B cell (primary cell): ENCODE measurements around the gene UQCRH. TPM values are rescaled to one million over a fixed set of nuclear protein-coding genes. Genes with fewer than 3 reads are reported as not detected.

Source experiments
- ATAC-seq: fragments of 200-7000 bp; cut with Tn5 transposase; one replicate; pipeline ENCODE4 v1.10.0; 2021; ENCODE audit warnings: low read depth, mild to moderate bottlenecking, moderate number of reproducible peaks, moderate library complexity
- CTCF ChIA-PET: fragments of 350-600 bp; sonication (Branson Sonifier 250); formaldehyde crosslinking; loops from one replicate; lab custom pipeline; 2021; ENCODE audit warnings: antibody characterized with exemption, inconsistent platforms; lab: Charles Lee
- POLR2A ChIA-PET: fragments of 350-600 bp; sonication (Branson Sonifier 250); formaldehyde crosslinking; loops from one replicate; lab custom pipeline; 2021; ENCODE audit warnings: antibody characterized with exemption; lab: Charles Lee
- DNase-seq: peaks from one replicate; pipeline ENCODE4 v3.0.0; 2013
- H2AFZ ChIP-seq: 2 replicates; pipeline ENCODE4 v1.6.1; 2012; ENCODE audit warnings: mild to moderate bottlenecking, low read depth, low read length; ENCODE audit not compliant: insufficient read depth, poor library complexity, severe bottlenecking
- H3K27ac ChIP-seq, 2 donors: 1 replicate in 1 of 2; 2 replicates in 1 of 2; pipeline ENCODE4 v1.5.1; 2012 to 2013; ENCODE audit warnings: low read length in 2 of 2, mild to moderate bottlenecking in 2 of 2, moderate library complexity in 1 of 2
- H3K27me3 ChIP-seq, 4 experiments: fragments of 200-600 bp in 1 of 4; sonication (generic) in 1 of 4; replicated peaks in 1 of 4; 1 replicate in 2 of 4; 2 replicates in 2 of 4; pipeline versions ENCODE4 v1.6.1 to v1.7.0; 2013 to 2016; ENCODE audit warnings: low read length in 3 of 4, mild to moderate bottlenecking in 2 of 4, mixed read lengths in 1 of 4, moderate library complexity in 1 of 4; ENCODE audit not compliant: insufficient read depth in 4 of 4, control insufficient read depth in 3 of 4; ENCODE audit errors: control extremely low read depth in 1 of 4
- H3K36me3 ChIP-seq, 2 experiments: replicated peaks in 1 of 2; 1 replicate in 1 of 2; 2 replicates in 1 of 2; pipeline versions ENCODE4 v1.6.1 to v1.7.1; 2013; ENCODE audit warnings: low read length in 1 of 2; ENCODE audit not compliant: insufficient read depth in 2 of 2, control insufficient read depth in 1 of 2; ENCODE audit errors: control extremely low read depth in 1 of 2, extremely low read depth in 1 of 2
- H3K4me1 ChIP-seq, 2 donors: fragments of 200-600 bp in 1 of 2; sonication (generic) in 1 of 2; 1 replicate in 1 of 2; 2 replicates in 1 of 2; pipeline versions ENCODE4 v1.5.1 to v1.6.1; 2013 to 2017; ENCODE audit warnings: low read length in 2 of 2; ENCODE audit not compliant: control insufficient read depth in 2 of 2, insufficient read depth in 2 of 2
- H3K4me2 ChIP-seq: replicated peaks from 2 replicates; pipeline ENCODE3; 2012; ENCODE audit warnings: mild to moderate bottlenecking, low read depth, low read length; ENCODE audit not compliant: poor library complexity, severe bottlenecking
- H3K4me3 ChIP-seq, 5 experiments: fragments of 200-600 bp in 1 of 5; sonication (generic) in 1 of 5; 1 replicate in 3 of 5; 2 replicates in 2 of 5; pipeline versions ENCODE4 v1.5.1 to v1.7.0; 2011 to 2016; ENCODE audit warnings: low read length in 4 of 5, mild to moderate bottlenecking in 4 of 5, low read depth in 2 of 5, control low read depth in 1 of 5, moderate library complexity in 1 of 5; ENCODE audit not compliant: insufficient read depth in 1 of 5; ENCODE audit errors: control extremely low read depth in 1 of 5, extremely low read depth in 1 of 5
- H3K79me2 ChIP-seq: fragments of 200-600 bp; sonication (generic); one replicate; pipeline ENCODE4 v1.6.0; 2016; ENCODE audit warnings: low read length; ENCODE audit not compliant: control insufficient read depth, insufficient read depth
- H3K9ac ChIP-seq: fragments of 200-600 bp; sonication (generic); 2 replicates; pipeline ENCODE4 v1.6.1; 2017; ENCODE audit warnings: mild to moderate bottlenecking, low read length, moderate library complexity
- H3K9me3 ChIP-seq, 3 donors: one replicate each; pipeline versions ENCODE4 v1.6.1 to v1.7.1; 2013; ENCODE audit warnings: low read length in 2 of 3; ENCODE audit not compliant: control insufficient read depth in 2 of 3, insufficient read depth in 1 of 3; ENCODE audit errors: control extremely low read depth in 1 of 3
- H4K20me1 ChIP-seq: 2 replicates; pipeline ENCODE4 v1.6.0; 2012; ENCODE audit warnings: mild to moderate bottlenecking, low read length; ENCODE audit not compliant: insufficient read depth, control insufficient read depth, poor library complexity, severe bottlenecking
- H3K27ac Mint-ChIP-seq: one replicate; pipeline ENCODE4 v1.8.0; 2021; ENCODE audit warnings: mixed read lengths
- H3K27me3 Mint-ChIP-seq: one replicate; pipeline ENCODE4 v1.8.0; 2021; ENCODE audit warnings: mixed read lengths
- H3K4me1 Mint-ChIP-seq: one replicate; pipeline ENCODE4 v1.8.0; 2021; ENCODE audit warnings: mixed read lengths
- H3K4me3 Mint-ChIP-seq: one replicate; pipeline ENCODE4 v1.8.0; 2021; ENCODE audit warnings: mixed read lengths
- H3K9me3 Mint-ChIP-seq: one replicate; pipeline ENCODE4 v1.8.0; 2022; ENCODE audit warnings: mixed read lengths; ENCODE audit not compliant: insufficient read depth
- CTCF ChIP-seq: fragments of 200-600 bp; IDR thresholded peaks from one replicate; pipeline ENCODE4 v1.8.0; 2022; ENCODE audit warnings: antibody characterized with exemption, mild to moderate bottlenecking
- EZH2 ChIP-seq: IDR thresholded peaks from 2 replicates; pipeline ENCODE4 v1.6.1; 2012; ENCODE audit warnings: borderline replicate concordance, low read depth, mild to moderate bottlenecking, moderate library complexity, low read length; ENCODE audit not compliant: insufficient read depth, poor library complexity, severe bottlenecking
- WGBS: methylation state at CpG from one replicate; pipeline ENCODE4 v1.1.5; 2013; ENCODE audit warnings: missing lambda C conversion rate; ENCODE audit not compliant: insufficient coverage; 5-methylcytosine and 5-hydroxymethylcytosine counted together
- intact Hi-C: fragments of 100-400 bp; cut with micrococcal nuclease; formaldehyde crosslinking; loops from one replicate; pipeline ENCODE4 v1.10.0; 2022
- polyA plus RNA-seq: library from polyadenylated mRNA; depleted of rRNA; stranded (reverse); fragments of >200 nt; gene quantifications from 2 replicates; pipeline ENCODE4 v1.2.3, GENCODE V29; 2012
- total RNA-seq, 2 donors: library from RNA; stranded (reverse); fragments of 120-200 nt in 1 of 2; gene quantifications; 1 replicate in 1 of 2; 2 replicates in 1 of 2; pipeline versions ENCODE4 v1.2.3 to v1.2.4, GENCODE V29; 2013 to 2022

Gene UQCRH
- total and polyA plus RNA-seq, 2 donors (not counting 1 experiment from before 2014, with no cell fraction given), result 146 to 310 TPM

GRCh38 chr1:46263146-46263545 is 40.4 kb upstream of the UQCRH start:
- Mint-ChIP-seq H3K27me3 (no peaks in the 10 kb centered on the region), H3K4me3 (no peak overlapping the region), H3K27ac (no peak overlapping the region), H3K4me1 (no peaks in the 10 kb centered on the region), H3K9me3 (no peaks in the 10 kb centered on the region)
- DNase-seq (no peak), ATAC-seq (no peak)
- no peaks in the 10 kb centered on the region for H4K20me1 ChIP-seq
- no peak overlapping the region for H3K9ac ChIP-seq
- POLR2A ChIA-PET, result no interaction called here
- CTCF ChIA-PET, result interaction anchor here (1.1 to 1.9 kb wide), 2 partner anchors 18 to 40 kb away, joined by 3 to 4 read pairs; no protein-coding TSS in a partner anchor
- H3K27ac ChIP-seq, result no peak overlapping the region
- intact Hi-C loops, result no loop called here
- H3K9me3 ChIP-seq, result no peaks in the 10 kb centered on the region
- H3K4me2 ChIP-seq, result no peak overlapping the region
- WGBS, result no CpG with 5 or more reads among the region's 2 CpGs
- H3K4me1 ChIP-seq, result no peaks in the 10 kb centered on the region
- H2AFZ ChIP-seq, result no peak overlapping the region
- peaks cover 0 to 2% of the 10 kb centered on the region in 2 experiments for H3K36me3 ChIP-seq
- H3K79me2 ChIP-seq, result no peaks in the 10 kb centered on the region
- no peak overlapping the region for H3K4me3 ChIP-seq
- H3K27me3 ChIP-seq, result no peaks in the 10 kb centered on the region
- TF ChIP-seq CTCF (no peak), EZH2 (no peak)

GRCh38 chr1:46268578-46268977 is 34.9 kb upstream of the UQCRH start:
- ChIA-PET POLR2A (no interaction called here), CTCF (no interaction called here)
- H3K9ac ChIP-seq, result no peak overlapping the region
- no peaks in the 10 kb centered on the region for H3K4me1 Mint-ChIP-seq
- no peak for DNase-seq
- H2AFZ ChIP-seq, result no peak overlapping the region
- no peaks in the 10 kb centered on the region for H3K27me3 ChIP-seq
- TF ChIP-seq CTCF (no peak), EZH2 (no peak)
- H3K4me1 ChIP-seq, result no peaks in the 10 kb centered on the region
- H3K4me2 ChIP-seq, result no peak overlapping the region
- H3K9me3 ChIP-seq, result no peaks in the 10 kb centered on the region
- peaks cover 0 to 2% of the 10 kb centered on the region in 2 experiments for H3K36me3 ChIP-seq
- no peaks in the 10 kb centered on the region for H3K9me3 Mint-ChIP-seq
- no CpG with 5 or more reads among the region's 1 CpG for WGBS
- H3K79me2 ChIP-seq, result no peaks in the 10 kb centered on the region
- no peak overlapping the region for H3K4me3 ChIP-seq
- H3K27me3 Mint-ChIP-seq, result no peaks in the 10 kb centered on the region
- H3K27ac Mint-ChIP-seq, result no peak overlapping the region
- ATAC-seq, result no peak
- intact Hi-C loops, result no loop called here
- no peak overlapping the region for H3K27ac ChIP-seq
- H3K4me3 Mint-ChIP-seq, result no peak overlapping the region
- H4K20me1 ChIP-seq, result no peaks in the 10 kb centered on the region
